PC-3 (cell line): ENCODE data around the gene LMX1A. TPM values are rescaled to one million over a fixed set of nuclear protein-coding genes. Genes with fewer than 3 reads are reported as not detected.

Experiments
- ATAC-seq: fragments of 200-7000 bp; cut with Tn5 transposase; 2 replicates; pipeline ENCODE4 v1.9.1; 2020; ENCODE audit warnings: mild to moderate bottlenecking, moderate library complexity
- BruUV-seq: library from RNA; stranded (reverse); fragments of 400-500 nt; replicated peaks from 2 replicates; lab custom pipeline; 2021; lab: Mats Ljungman, UMichigan
- CTCF ChIA-PET: fragments of 300-600 bp; sonication (Branson Sonifier 250); formaldehyde crosslinking; loops from one replicate; lab custom pipeline; 2022; ENCODE audit warnings: antibody characterized with exemption; lab: Charles Lee
- POLR2A ChIA-PET: fragments of 300-600 bp; sonication (Branson Sonifier 250); formaldehyde crosslinking; loops from one replicate; lab custom pipeline; 2022; ENCODE audit warnings: antibody characterized with exemption; ENCODE audit not compliant: unreplicated experiment; lab: Charles Lee
- DNase-seq: peaks from one replicate; pipeline ENCODE4 v3.0.0-alpha.2; 2015
- H2AFZ ChIP-seq: fragments of 300-600 bp; sonication (generic); 2 replicates; pipeline ENCODE4 v1.6.0; 2016; ENCODE audit warnings: antibody characterized with exemption, low read length
- H3F3A ChIP-seq: fragments of 300-600 bp; sonication (generic); one replicate; pipeline ENCODE4 v1.6.0; 2017; ENCODE audit warnings: antibody characterized with exemption, low read length, control low read depth, mild to moderate bottlenecking; ENCODE audit not compliant: unreplicated experiment
- H3K27ac ChIP-seq: fragments of 300-600 bp; sonication (generic); 2 replicates; pipeline ENCODE4 v1.5.1; 2016; ENCODE audit warnings: mild to moderate bottlenecking, low read length
- H3K27me3 ChIP-seq: fragments of 300-600 bp; sonication (generic); 2 replicates; pipeline ENCODE4 v1.6.1; 2016; ENCODE audit warnings: low read length, mixed read lengths
- H3K36me3 ChIP-seq: fragments of 300-600 bp; sonication (generic); 2 replicates; pipeline ENCODE4 v1.6.1; 2016; ENCODE audit warnings: low read depth, mixed run types, low read length, mixed read lengths
- H3K4me1 ChIP-seq: fragments of 300-600 bp; sonication (generic); 2 replicates; pipeline ENCODE4 v1.5.1; 2016; ENCODE audit warnings: low read length; ENCODE audit not compliant: insufficient read depth
- H3K4me2 ChIP-seq: fragments of 300-600 bp; sonication (generic); 2 replicates; pipeline ENCODE4 v1.6.0; 2016; ENCODE audit warnings: low read length
- H3K4me3 ChIP-seq: fragments of 300-600 bp; sonication (generic); 2 replicates; pipeline ENCODE4 v1.5.1; 2016; ENCODE audit warnings: mild to moderate bottlenecking, low read length, mixed read lengths
- H3K79me2 ChIP-seq: fragments of 300-600 bp; sonication (generic); 2 replicates; pipeline ENCODE4 v1.6.1; 2017; ENCODE audit warnings: low read length, mixed read lengths
- H3K9ac ChIP-seq: fragments of 300-600 bp; sonication (generic); 2 replicates; pipeline ENCODE4 v1.6.0; 2016; ENCODE audit warnings: mild to moderate bottlenecking, low read length
- H3K9me2 ChIP-seq: fragments of 300-600 bp; sonication (generic); replicated peaks from 2 replicates; pipeline ENCODE4 v1.6.1; 2016; ENCODE audit warnings: mixed run types, low read length, mixed read lengths
- H3K9me3 ChIP-seq: fragments of 300-600 bp; sonication (generic); 2 replicates; pipeline ENCODE4 v1.6.1; 2016; ENCODE audit warnings: low read length, mixed read lengths
- H4K20me1 ChIP-seq: fragments of 300-600 bp; sonication (generic); 2 replicates; pipeline ENCODE4 v1.6.1; 2016; ENCODE audit warnings: low read length, mixed read lengths
- CTCF ChIP-seq: fragments of 300-600 bp; sonication (generic); conservative IDR thresholded peaks from 2 replicates; pipeline ENCODE4 v1.5.1; 2017; ENCODE audit warnings: antibody characterized with exemption, low read depth, mild to moderate bottlenecking, low read length
- EZH2 ChIP-seq: fragments of 300-600 bp; sonication (generic); IDR thresholded peaks from one replicate; pipeline ENCODE4 v1.6.1; 2017; ENCODE audit warnings: antibody characterized with exemption, mild to moderate bottlenecking, low read length; ENCODE audit not compliant: unreplicated experiment
- EZH2phosphoT487 ChIP-seq: fragments of 300-600 bp; sonication (generic); IDR thresholded peaks from 2 replicates; pipeline ENCODE4 v1.6.1; 2018; ENCODE audit warnings: mild to moderate bottlenecking, antibody characterized with exemption, low read length, borderline replicate concordance
- intact Hi-C: fragments of 100-400 bp; cut with micrococcal nuclease; formaldehyde crosslinking; loops from 2 replicates; pipeline ENCODE4 v1.9.0; 2023
- total RNA-seq: library from RNA; depleted of rRNA; stranded (reverse); fragments of >200 nt; gene quantifications from 2 replicates; pipeline ENCODE4 v1.2.3, GENCODE V29; 2014

LMX1A gene
- total RNA-seq, 1 experiment from 2014 or later = not detected

GRCh38 chr1:165356876-165357275 lies 361 bp upstream of the LMX1A start:
- intact Hi-C loops = no loop called here
- Histone ChIP-seq H3F3A (no peaks in the 10 kb centered on the region), H3K27ac (no peak overlapping the region), H2AFZ (no peak overlapping the region), H3K27me3 (peaks cover 51% of the 10 kb centered on the region), H3K9me3 (no peaks in the 10 kb centered on the region), H3K9me2 (no peaks in the 10 kb centered on the region), H3K9ac (no peak overlapping the region), H3K4me3 (no peak overlapping the region), H3K4me1 (no peaks in the 10 kb centered on the region), H3K36me3 (no peaks in the 10 kb centered on the region), H3K79me2 (no peaks in the 10 kb centered on the region), H3K4me2 (no peak overlapping the region), H4K20me1 (no peaks in the 10 kb centered on the region)
- DNase-seq = no peak
- no peak for ATAC-seq
- no peak for TF ChIP-seq EZH2phosphoT487
- CTCF ChIA-PET = no interaction called here
- no TSS peak for BruUV-seq
- POLR2A ChIA-PET = no interaction called here

- Histone ChIP-seq H3K27me3 (peaks cover 66% of the 10 kb centered on the region), H3F3A (no peaks in the 10 kb centered on the region), H3K36me3 (no peaks in the 10 kb centered on the region), H3K27ac (no peak overlapping the region), H3K4me3 (no peak overlapping the region), H4K20me1 (no peaks in the 10 kb centered on the region), H2AFZ (0 out of 2 replicates have a peak overlapping the region, but pooled peaks have one; percentile 14), H3K9me3 (no peaks in the 10 kb centered on the region), H3K9me2 (no peaks in the 10 kb centered on the region), H3K4me1 (no peaks in the 10 kb centered on the region), H3K9ac (no peak overlapping the region), H3K4me2 (peak overlapping the region; percentile 6; the same call in 1 of the 2 replicates), H3K79me2 (no peaks in the 10 kb centered on the region)
- ATAC-seq (no peak), DNase-seq (no peak)
- CTCF ChIA-PET = no interaction called here
- BruUV-seq = no TSS peak
- no peak for TF ChIP-seq EZH2phosphoT487
- TF ChIP-seq EZH2 = no peak
- TF ChIP-seq CTCF = no peak
- intact Hi-C loops = no loop called here
- POLR2A ChIA-PET = no interaction called here
Measured at GRCh38 chr1:165355139-165355976, 1.2 kb downstream of the LMX1A start.

GRCh38 chr1:165354739-165355138 lies 1.8 kb downstream of the LMX1A start:
- CTCF ChIA-PET = no interaction called here
- H3K27me3 ChIP-seq = peaks cover 72% of the 10 kb centered on the region
- no TSS peak for BruUV-seq

More at GRCh38 chr1:165354739-165355138, 1.8 kb downstream of the LMX1A start:
- intact Hi-C loops = no loop called here
- no peaks in the 10 kb centered on the region for H3K36me3 ChIP-seq
- H3K4me1 ChIP-seq = no peaks in the 10 kb centered on the region
- H3K4me2 ChIP-seq = no peak overlapping the region
- no peak overlapping the region for H2AFZ ChIP-seq
- no peak overlapping the region for H3K4me3 ChIP-seq
- H3K27ac ChIP-seq = no peak overlapping the region
- H3K9me3 ChIP-seq = no peaks in the 10 kb centered on the region
- H3K79me2 ChIP-seq = no peaks in the 10 kb centered on the region
- no peak overlapping the region for H3K9ac ChIP-seq
- POLR2A ChIA-PET = no interaction called here
- no peak for DNase-seq
- no peaks in the 10 kb centered on the region for H4K20me1 ChIP-seq
- TF ChIP-seq CTCF (no peak), EZH2 (no peak), EZH2phosphoT487 (no peak)
- no peaks in the 10 kb centered on the region for H3K9me2 ChIP-seq
- no peaks in the 10 kb centered on the region for H3F3A ChIP-seq
- ATAC-seq = no peak
